Measurements from ENCODE around the gene DPP4.

The DPP4 gene

DNA sequence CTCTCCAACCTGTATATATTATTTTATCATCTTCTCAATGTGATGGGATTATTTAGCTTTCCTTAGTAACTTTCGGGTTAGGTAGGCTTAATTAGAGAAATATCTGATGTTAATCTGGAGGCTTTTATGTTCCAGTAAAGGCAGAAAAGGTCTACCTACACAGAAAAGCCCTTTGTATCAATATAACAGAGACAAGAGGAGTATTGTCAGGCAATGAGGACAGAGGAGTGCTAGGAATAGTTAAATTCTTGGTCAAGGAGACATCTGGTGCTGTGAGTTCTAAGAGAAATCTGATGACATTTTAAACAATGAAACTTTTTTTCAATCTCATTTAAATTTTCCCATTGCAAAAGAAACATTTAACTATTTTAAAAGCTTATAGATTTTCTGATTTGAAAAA is 36.1 kb downstream of the DPP4 start:
- no peak for ATAC-seq
- TF ChIP-seq ZNF565 (CRISPR knock-in tag; conservative IDR thresholded peaks at IDR 0.05; ENCODE audit: low read depth) (no peak), CSDC2 (CRISPR knock-in tag; IDR thresholded peaks at IDR 0.05) (no peak), GLIS3 (CRISPR knock-in tag; IDR thresholded peaks at IDR 0.05) (no peak), ZFP30 (CRISPR knock-in tag; IDR thresholded peaks at IDR 0.05) (no peak)
- TF ChIP-seq, protein P1, sequence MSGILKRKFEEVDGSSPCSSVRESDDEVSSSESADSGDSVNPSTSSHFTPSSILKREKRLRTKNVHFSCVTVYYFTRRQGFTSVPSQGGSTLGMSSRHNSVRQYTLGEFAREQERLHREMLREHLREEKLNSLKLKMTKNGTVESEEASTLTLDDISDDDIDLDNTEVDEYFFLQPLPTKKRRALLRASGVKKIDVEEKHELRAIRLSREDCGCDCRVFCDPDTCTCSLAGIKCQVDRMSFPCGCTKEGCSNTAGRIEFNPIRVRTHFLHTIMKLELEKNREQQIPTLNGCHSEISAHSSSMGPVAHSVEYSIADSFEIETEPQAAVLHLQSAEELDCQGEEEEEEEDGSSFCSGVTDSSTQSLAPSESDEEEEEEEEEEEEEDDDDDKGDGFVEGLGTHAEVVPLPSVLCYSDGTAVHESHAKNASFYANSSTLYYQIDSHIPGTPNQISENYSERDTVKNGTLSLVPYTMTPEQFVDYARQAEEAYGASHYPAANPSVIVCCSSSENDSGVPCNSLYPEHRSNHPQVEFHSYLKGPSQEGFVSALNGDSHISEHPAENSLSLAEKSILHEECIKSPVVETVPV (CRISPR knock-in tag; IDR thresholded peaks at IDR 0.05), result no peak
- TF ChIP-seq, protein P2, sequence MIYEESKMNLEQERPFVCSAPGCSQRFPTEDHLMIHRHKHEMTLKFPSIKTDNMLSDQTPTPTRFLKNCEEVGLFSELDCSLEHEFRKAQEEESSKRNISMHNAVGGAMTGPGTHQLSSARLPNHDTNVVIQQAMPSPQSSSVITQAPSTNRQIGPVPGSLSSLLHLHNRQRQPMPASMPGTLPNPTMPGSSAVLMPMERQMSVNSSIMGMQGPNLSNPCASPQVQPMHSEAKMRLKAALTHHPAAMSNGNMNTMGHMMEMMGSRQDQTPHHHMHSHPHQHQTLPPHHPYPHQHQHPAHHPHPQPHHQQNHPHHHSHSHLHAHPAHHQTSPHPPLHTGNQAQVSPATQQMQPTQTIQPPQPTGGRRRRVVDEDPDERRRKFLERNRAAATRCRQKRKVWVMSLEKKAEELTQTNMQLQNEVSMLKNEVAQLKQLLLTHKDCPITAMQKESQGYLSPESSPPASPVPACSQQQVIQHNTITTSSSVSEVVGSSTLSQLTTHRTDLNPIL (CRISPR knock-in tag; IDR thresholded peaks at IDR 0.05; ENCODE audit: low read depth), result no peak

DNA sequence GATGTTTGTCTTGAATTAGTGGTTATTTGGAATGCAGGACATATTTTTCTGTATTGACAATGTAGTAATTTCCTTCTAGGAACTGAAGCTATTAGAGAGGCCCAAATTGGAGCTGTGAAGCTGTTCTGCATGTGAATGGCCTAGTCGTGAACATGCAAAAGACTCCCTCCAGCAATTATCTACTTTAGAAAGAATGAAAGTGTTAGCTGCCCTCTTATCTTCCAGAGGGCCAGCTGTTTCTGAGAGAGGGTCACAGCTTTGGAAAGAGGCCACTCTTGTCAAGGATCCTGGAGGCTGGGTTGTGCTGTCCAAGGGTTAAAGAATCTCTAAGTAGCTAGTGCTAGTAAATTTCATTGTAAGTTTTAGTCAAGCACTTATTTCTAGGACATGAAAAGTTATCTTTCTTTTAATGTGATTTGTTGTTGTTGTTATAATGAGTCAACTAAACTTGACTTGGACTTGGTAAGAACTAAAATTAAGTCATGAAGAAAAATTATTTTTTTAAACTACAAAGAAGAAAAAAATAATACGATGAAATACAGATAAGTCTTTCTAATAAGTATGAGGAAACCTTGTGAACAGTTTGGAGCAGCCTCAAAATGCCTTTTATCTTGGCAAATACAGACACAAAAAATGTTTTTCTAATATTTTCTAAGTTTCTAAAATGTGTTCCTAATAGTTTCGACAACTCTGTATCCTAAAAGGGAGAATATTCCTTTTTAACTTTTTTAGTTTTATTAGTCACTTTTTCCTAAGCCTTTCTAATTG is 36.8 kb downstream of the DPP4 start:
- no peak for ATAC-seq
- TF ChIP-seq ARNTL (CRISPR knock-in tag; IDR thresholded peaks at IDR 0.05; ENCODE audit: borderline replicate concordance, low read depth), result no peak
- TF ChIP-seq OSR1 (CRISPR knock-in tag; IDR thresholded peaks at IDR 0.05), result no peak
- TF ChIP-seq RARB (CRISPR knock-in tag; IDR thresholded peaks at IDR 0.05), result no peak
- TF ChIP-seq ZNF8 (CRISPR knock-in tag; IDR thresholded peaks at IDR 0.05), result no peak
- no peak for TF ChIP-seq ESRRG (CRISPR knock-in tag; IDR thresholded peaks at IDR 0.05)
- TF ChIP-seq BACH2 (CRISPR knock-in tag; IDR thresholded peaks at IDR 0.05; ENCODE audit: borderline replicate concordance), result no peak
- no peak for TF ChIP-seq ZFP30 (CRISPR knock-in tag; IDR thresholded peaks at IDR 0.05)
- TF ChIP-seq ZNF565 (CRISPR knock-in tag; conservative IDR thresholded peaks at IDR 0.05; ENCODE audit: low read depth), result no peak
- TF ChIP-seq CSDC2 (CRISPR knock-in tag; IDR thresholded peaks at IDR 0.05), result no peak
- no peak for TF ChIP-seq ZC3H10 (CRISPR knock-in tag; IDR thresholded peaks at IDR 0.05)
- no peak for TF ChIP-seq PPARA (CRISPR knock-in tag; IDR thresholded peaks at IDR 0.05; ENCODE audit: borderline replicate concordance)
- TF ChIP-seq, protein P2 (CRISPR knock-in tag; IDR thresholded peaks at IDR 0.05; ENCODE audit: low read depth), result no peak
- TF ChIP-seq ISL1 (CRISPR knock-in tag; IDR thresholded peaks at IDR 0.05), result no peak
- TF ChIP-seq TOX (CRISPR knock-in tag; IDR thresholded peaks at IDR 0.05; ENCODE audit: borderline replicate concordance), result no peak
- TF ChIP-seq, protein P3, sequence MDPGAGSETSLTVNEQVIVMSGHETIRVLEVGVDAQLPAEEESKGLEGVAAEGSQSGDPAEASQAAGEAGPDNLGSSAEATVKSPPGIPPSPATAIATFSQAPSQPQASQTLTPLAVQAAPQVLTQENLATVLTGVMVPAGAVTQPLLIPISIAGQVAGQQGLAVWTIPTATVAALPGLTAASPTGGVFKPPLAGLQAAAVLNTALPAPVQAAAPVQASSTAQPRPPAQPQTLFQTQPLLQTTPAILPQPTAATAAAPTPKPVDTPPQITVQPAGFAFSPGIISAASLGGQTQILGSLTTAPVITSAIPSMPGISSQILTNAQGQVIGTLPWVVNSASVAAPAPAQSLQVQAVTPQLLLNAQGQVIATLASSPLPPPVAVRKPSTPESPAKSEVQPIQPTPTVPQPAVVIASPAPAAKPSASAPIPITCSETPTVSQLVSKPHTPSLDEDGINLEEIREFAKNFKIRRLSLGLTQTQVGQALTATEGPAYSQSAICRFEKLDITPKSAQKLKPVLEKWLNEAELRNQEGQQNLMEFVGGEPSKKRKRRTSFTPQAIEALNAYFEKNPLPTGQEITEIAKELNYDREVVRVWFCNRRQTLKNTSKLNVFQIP (CRISPR knock-in tag; IDR thresholded peaks at IDR 0.05; ENCODE audit: borderline replicate concordance, low read depth), result no peak
- no peak for TF ChIP-seq ZFP3 (CRISPR knock-in tag; IDR thresholded peaks at IDR 0.05)
- no peak for TF ChIP-seq SNAI2 (CRISPR knock-in tag; IDR thresholded peaks at IDR 0.05)
- TF ChIP-seq, protein P1 (CRISPR knock-in tag; IDR thresholded peaks at IDR 0.05), result no peak
- no peak for TF ChIP-seq TCF4 (CRISPR knock-in tag; IDR thresholded peaks at IDR 0.05; ENCODE audit: borderline replicate concordance)
- no peak for TF ChIP-seq GLIS3 (CRISPR knock-in tag; IDR thresholded peaks at IDR 0.05)

DNA sequence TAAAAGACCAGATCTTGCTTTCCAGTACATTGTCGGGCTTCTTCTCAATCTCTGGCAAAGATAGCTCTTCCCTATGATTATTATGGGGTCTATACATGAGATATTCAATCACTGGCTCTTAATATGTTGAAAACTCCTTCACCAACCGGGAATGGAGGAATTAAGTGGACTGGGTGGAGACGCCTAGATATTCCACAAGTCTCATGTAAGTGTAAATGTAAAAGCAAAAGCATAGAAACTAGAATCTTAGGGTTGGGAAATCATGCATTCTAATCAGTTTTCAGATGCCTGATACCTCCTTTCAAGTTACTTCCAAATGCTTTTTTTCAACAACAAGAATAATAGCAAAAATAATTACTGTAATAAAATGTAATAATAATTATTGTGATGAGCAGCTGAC is 38.0 kb downstream of the DPP4 start:
- ATAC-seq, result no peak
- TF ChIP-seq ISL1 (CRISPR knock-in tag; IDR thresholded peaks at IDR 0.05) (no peak), RARB (CRISPR knock-in tag; IDR thresholded peaks at IDR 0.05) (no peak), ZNF70 (CRISPR knock-in tag; IDR thresholded peaks at IDR 0.05) (no peak), ARNTL (CRISPR knock-in tag; IDR thresholded peaks at IDR 0.05; ENCODE audit: borderline replicate concordance, low read depth) (no peak), TOX (CRISPR knock-in tag; IDR thresholded peaks at IDR 0.05; ENCODE audit: borderline replicate concordance) (no peak), GLIS3 (CRISPR knock-in tag; IDR thresholded peaks at IDR 0.05) (no peak), ZFP3 (CRISPR knock-in tag; IDR thresholded peaks at IDR 0.05) (no peak), ZC3H10 (CRISPR knock-in tag; IDR thresholded peaks at IDR 0.05) (no peak), BACH2 (CRISPR knock-in tag; IDR thresholded peaks at IDR 0.05; ENCODE audit: borderline replicate concordance) (no peak), OSR1 (CRISPR knock-in tag; IDR thresholded peaks at IDR 0.05) (no peak)
- TF ChIP-seq, protein P2 (CRISPR knock-in tag; IDR thresholded peaks at IDR 0.05; ENCODE audit: low read depth), result no peak
- TF ChIP-seq, protein P1 (CRISPR knock-in tag; IDR thresholded peaks at IDR 0.05), result no peak
- TF ChIP-seq, protein P4, sequence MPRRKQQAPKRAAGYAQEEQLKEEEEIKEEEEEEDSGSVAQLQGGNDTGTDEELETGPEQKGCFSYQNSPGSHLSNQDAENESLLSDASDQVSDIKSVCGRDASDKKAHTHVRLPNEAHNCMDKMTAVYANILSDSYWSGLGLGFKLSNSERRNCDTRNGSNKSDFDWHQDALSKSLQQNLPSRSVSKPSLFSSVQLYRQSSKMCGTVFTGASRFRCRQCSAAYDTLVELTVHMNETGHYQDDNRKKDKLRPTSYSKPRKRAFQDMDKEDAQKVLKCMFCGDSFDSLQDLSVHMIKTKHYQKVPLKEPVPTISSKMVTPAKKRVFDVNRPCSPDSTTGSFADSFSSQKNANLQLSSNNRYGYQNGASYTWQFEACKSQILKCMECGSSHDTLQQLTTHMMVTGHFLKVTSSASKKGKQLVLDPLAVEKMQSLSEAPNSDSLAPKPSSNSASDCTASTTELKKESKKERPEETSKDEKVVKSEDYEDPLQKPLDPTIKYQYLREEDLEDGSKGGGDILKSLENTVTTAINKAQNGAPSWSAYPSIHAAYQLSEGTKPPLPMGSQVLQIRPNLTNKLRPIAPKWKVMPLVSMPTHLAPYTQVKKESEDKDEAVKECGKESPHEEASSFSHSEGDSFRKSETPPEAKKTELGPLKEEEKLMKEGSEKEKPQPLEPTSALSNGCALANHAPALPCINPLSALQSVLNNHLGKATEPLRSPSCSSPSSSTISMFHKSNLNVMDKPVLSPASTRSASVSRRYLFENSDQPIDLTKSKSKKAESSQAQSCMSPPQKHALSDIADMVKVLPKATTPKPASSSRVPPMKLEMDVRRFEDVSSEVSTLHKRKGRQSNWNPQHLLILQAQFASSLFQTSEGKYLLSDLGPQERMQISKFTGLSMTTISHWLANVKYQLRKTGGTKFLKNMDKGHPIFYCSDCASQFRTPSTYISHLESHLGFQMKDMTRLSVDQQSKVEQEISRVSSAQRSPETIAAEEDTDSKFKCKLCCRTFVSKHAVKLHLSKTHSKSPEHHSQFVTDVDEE (CRISPR knock-in tag; IDR thresholded peaks at IDR 0.05), result no peak
